Measurements from ENCODE around the gene SEC22A. TPM values are rescaled to one million over a fixed set of nuclear protein-coding genes. Genes with fewer than 3 reads are reported as not detected.

Gene SEC22A
- total RNA-seq, 2 donors from 2014 or later: 14.9 to 18.1 TPM

DNA sequence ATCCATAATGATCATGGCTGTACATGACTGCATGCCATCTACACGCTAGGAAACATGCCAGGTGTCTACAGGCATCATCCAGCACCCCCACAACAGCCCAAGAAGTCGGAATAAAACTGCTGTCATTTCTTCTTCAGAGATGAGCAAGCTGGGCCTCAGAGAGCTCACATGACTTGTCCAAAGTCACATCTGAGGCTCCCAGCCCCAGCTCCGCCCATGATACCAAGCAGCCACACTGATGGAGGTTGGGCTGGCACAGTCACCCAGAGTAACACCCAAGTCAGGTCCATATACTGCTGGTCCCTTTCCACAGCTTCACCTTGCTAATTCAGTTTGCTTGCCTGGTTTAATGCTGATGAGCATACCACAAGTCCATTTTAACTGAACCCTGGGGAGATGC, 116.6 kb downstream of the SEC22A start:
- DNase-seq (ENCODE audit: low spot score): no peak
- intact Hi-C loops (cut with DNase I): no loop called here

- peak; percentile 31 for DNase-seq (ENCODE audit: low spot score)
- intact Hi-C loops (cut with DNase I): loop anchor here in 1 of 2 donors (10.0 kb wide), 1 partner anchor 235 kb away; no protein-coding TSS in a partner anchor
Observed at GRCh38 chr3:123319760-123320159, 118.0 kb downstream of the SEC22A start.

GRCh38 chr3:123320221-123320620, 118.5 kb downstream of the SEC22A start:
- DNase-seq (ENCODE audit: low spot score): no peak
- intact Hi-C loops (cut with DNase I): loop anchor here in 1 of 2 donors (10.0 kb wide), 1 partner anchor 235 kb away; no protein-coding TSS in a partner anchor

DNA sequence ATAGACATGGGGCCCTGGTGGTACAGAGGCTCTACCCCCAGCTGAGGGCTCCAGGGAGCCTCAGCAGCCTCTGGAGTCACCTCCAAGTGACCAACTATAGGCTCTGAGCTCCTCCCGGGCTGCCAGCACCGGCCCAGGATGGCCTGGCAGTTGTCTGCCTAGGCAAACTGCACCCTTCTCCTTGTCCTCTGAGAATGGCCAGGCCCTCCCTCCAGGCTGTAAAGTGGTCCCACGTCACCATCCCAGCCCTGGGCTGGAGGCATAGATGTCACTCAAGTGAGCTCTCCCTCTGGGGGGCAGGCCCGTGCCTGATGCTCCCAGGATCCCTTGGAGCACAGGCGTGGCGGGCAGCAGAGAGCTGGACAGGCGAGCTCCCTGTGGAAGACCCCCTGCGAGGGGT, 120.1 kb downstream of the SEC22A start:
- intact Hi-C loops (cut with DNase I): loop anchor here in 1 of 2 donors (10.0 kb wide), 1 partner anchor 233 kb away; no protein-coding TSS in a partner anchor
- DNase-seq (ENCODE audit: low spot score): peak; percentile 73

GRCh38 chr3:123322866-123323265, 121.1 kb downstream of the SEC22A start:
- intact Hi-C loops (cut with DNase I): loop anchor here in 1 of 2 donors (10.0 kb wide), 1 partner anchor 232 kb away; no protein-coding TSS in a partner anchor
- peak; percentile 67 for DNase-seq (ENCODE audit: low spot score)

Small RNA genes within 50 kb of the gene (microRNA-seq; reads per million reads assigned to microRNA genes)
- 0.26 to 0.32 reads per million in 2 donors for gene MIR7110 (ENCODE audit: borderline microRNAs expressed in 2 of 2)

Other genes with a start within 250 kb of the SEC22A start
- gene SEMA5B, start 174.2 kb upstream of the SEC22A start, total RNA-seq: 1 to 10 TPM in 1 of 2 donors, under 1 TPM in 1; 0.93 to 1.3 TPM
- 10 to 100 TPM; 29.5 to 29.6 TPM for gene PDIA5, start 134.9 kb upstream of the SEC22A start, total RNA-seq
- 10 to 100 TPM; 41.1 to 42.6 TPM for gene ADCY5, start 247.1 kb downstream of the SEC22A start, total RNA-seq

All from posterior vena cava (tissue), 2 donors.